GM18505 (cell line): ENCODE data around the gene ZNRF3.

Experiments used
- ATAC-seq: cut with Tn5 transposase; IDR thresholded peaks from one replicate; pipeline ENCODE4 v1.9.1; 2021; ENCODE audit not compliant: unreplicated experiment
- POLR2A ChIP-seq: IDR thresholded peaks from 4 replicates; pipeline ENCODE4 v1.6.1; 2011; ENCODE audit warnings: borderline replicate concordance; ENCODE audit not compliant: insufficient read depth, insufficient read length; ENCODE audit errors: extremely low read depth

ZNRF3 gene

DNA sequence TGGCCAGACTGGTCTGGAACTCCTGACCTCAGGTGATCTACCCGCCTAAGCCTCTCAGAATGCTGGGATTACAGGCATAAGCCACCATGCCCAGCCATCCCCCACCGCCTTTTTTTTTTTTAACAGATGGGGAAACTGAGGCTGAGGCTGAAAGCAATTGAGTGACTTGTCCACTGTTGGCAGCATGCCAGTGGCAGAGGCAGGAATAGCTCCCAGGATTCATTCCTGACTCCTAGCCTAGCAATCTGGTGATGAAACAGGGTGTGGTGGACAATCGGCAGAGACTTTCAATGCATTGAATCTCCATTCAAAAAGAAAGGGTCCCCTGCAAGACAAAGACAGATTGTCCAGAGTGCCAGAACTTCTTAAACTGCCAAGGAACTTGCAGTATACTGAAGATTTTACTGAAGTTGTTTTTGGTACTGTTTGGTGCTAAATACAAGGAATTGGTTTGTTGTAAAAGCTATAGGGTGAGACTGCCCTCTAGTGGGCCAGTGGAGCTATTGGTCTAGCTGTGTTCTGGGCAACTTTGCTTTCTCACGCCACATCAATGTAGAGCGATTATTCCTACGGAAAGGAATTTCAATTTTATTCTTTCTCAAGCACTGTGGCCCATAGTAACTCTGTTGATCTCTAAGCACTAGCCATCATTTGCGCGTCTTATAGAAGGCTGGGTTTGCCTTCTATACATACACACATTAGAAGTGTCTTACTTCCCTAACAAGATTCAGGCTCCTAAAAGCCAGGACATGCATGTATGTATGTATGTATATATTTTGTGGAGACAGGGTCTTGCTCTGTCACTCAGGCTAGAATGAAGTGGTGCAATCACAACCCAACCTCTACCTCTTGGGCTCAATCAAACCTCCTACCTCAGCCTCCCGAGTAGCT, 157.3 kb downstream of the ZNRF3 start:
- ATAC-seq, result no peak
- TF ChIP-seq POLR2A, result no peak

DNA sequence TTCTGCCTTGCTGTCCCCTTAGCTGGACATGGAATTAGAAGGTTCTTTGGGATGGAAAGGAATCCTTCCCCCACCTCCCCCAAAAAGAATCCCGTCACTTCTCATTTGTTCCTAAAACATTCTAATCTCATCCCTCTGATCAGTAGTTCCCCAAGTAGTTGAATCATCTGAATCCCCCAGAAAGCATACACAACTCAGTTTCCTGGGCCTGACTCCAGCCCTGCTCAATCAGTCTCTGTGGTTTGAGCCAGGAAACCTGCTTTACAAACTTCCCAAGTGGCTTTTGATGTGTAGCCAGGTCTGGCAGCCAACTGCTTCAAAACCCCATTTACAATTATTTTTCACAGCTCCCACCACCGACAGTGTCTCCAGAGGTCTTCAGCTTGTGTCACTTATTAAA, 158.0 kb downstream of the ZNRF3 start:
- no peak for ATAC-seq
- no peak for TF ChIP-seq POLR2A

DNA sequence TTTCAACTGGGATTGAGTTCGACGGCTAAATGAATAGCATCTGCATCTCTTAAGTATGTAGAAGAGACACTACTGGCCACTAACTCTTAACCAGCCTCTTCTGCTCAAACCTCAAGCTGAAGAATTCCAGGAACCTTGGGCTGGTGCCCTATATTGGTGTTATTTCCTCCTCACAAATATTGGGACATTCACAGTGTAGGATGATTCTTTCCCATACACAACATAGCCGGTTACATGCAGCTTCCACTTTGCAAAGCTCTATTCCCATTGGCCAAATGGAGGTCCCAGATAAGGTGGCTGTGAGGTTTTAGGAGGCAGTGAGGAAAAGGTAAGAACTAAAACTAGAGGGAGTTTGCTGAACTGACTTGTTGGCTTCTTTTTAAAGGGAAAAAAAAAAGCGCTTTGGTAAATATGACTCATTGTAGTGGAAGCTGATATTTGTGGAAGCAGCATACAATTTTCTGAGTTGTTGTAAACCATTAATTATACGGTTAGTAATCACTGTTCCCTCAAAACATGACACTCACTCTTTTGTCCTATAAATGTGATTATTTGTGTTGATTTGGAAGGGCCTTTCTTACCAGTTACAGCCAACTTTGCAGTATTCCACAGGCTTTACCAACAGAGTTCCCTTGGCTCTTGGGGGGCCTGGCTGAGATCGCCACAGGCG, 160.7 kb downstream of the ZNRF3 start:
- no peak for ATAC-seq
- no peak for TF ChIP-seq POLR2A

DNA sequence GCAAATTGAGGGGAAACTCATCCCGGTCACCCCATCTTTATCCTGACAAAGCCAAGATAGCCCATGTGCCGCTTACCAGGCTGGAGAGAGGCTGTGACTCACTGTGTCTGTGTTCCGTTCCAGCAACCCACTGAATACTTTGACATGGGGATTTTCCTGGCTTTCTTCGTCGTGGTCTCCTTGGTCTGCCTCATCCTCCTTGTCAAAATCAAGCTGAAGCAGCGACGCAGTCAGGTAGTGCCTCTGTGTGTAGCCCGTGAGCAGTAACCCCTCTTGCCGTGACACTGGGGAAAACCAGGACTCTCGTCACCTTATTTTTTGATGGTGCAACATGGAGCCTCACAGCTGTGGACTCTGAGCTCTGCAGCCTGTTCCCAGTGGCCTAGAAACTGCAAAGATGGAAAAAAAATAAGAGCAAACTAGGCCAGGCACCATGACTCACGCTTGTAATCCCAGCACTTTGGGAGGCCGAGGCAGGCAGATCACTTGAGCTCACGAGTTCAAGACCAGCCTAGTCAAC, 161.3 kb downstream of the ZNRF3 start:
- ATAC-seq, result no peak
- TF ChIP-seq POLR2A, result no peak

DNA sequence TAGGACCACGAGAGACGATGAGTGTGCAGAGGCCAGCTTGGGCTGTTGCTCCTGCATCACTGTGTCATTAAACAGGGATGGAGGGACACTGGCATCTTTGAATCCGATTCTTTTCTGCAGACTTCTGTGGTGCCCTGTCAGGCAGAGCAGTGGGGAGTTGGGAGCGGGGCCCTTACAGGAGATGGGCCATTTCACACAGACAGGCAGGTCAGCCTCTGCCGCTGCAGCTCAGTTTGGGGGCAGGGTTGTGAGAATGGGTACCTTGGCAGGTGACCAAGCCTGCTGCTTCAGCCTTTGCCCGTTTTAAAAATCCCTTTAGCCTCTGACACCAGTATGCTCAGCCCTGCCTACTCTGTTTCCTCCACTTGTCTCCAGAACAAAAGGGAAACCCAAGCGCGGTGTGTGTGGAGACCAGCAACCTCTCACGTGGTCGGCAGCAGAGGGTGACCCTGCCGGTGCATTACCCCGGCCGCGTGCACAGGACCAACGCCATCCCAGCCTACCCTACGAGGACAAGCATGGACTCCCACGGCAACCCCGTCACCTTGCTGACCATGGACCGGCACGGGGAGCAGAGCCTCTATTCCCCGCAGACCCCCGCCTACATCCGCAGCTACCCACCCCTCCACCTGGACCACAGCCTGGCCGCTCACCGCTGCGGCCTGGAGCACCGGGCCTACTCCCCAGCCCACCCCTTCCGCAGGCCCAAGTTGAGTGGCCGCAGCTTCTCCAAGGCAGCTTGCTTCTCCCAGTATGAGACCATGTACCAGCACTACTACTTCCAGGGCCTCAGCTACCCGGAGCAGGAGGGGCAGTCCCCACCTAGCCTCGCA, 165.7 kb downstream of the ZNRF3 start:
- TF ChIP-seq POLR2A, result no peak
- ATAC-seq, result no peak

DNA sequence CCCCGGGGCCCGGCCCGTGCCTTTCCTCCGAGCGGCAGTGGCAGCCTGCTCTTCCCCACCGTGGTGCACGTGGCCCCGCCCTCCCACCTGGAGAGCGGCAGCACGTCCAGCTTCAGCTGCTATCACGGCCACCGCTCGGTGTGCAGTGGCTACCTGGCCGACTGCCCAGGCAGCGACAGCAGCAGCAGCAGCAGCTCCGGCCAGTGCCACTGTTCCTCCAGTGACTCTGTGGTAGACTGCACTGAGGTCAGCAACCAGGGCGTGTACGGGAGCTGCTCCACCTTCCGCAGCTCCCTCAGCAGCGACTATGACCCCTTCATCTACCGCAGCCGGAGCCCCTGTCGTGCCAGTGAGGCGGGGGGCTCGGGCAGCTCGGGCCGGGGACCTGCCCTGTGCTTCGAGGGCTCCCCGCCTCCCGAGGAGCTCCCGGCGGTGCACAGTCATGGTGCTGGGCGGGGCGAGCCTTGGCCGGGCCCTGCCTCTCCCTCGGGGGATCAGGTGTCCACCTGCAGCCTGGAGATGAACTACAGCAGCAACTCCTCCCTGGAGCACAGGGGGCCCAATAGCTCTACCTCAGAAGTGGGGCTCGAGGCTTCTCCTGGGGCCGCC, 166.4 kb downstream of the ZNRF3 start:
- no peak for TF ChIP-seq POLR2A
- no peak for ATAC-seq

DNA sequence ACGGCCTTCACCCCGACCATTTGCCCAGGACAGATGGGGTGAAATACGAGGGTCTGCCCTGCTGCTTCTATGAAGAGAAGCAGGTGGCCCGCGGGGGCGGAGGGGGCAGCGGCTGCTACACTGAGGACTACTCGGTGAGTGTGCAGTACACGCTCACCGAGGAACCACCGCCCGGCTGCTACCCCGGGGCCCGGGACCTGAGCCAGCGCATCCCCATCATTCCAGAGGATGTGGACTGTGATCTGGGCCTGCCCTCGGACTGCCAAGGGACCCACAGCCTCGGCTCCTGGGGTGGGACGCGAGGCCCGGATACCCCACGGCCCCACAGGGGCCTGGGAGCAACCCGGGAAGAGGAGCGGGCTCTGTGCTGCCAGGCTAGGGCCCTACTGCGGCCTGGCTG, 167.1 kb downstream of the ZNRF3 start:
- no peak for ATAC-seq
- TF ChIP-seq POLR2A, result no peak

DNA sequence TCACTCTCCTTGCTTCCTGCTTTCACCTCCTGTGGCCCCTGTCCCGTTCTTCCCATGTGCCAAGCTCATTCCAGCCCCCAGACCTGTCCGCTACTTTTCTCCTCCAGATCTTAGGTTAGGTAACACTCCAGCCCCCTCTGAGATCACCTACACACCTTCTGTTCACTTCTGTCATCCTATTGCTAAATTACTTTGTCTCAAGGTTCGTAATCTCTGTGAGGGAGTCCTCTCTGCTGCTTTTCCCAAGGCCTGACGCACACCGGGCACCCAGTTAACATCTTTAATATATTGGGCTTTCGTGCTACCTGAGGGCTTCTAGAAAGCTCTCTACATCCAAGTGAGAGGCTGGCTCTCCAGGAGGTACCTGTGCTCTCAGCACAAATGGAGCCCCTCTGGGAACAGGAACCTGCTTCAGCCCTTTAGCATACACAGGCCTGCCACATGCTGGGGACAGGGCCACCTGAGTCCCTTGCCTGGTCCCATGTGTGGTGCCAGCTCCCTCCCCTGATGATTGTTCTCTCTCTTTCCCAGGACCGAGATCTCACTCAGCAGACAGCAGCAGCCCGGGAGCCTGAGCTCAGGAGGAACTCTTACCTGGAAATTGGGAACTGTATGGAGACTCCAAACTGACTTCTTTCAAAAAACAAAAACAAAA, 169.8 kb downstream of the ZNRF3 start:
- ATAC-seq, result no peak
- no peak for TF ChIP-seq POLR2A

DNA sequence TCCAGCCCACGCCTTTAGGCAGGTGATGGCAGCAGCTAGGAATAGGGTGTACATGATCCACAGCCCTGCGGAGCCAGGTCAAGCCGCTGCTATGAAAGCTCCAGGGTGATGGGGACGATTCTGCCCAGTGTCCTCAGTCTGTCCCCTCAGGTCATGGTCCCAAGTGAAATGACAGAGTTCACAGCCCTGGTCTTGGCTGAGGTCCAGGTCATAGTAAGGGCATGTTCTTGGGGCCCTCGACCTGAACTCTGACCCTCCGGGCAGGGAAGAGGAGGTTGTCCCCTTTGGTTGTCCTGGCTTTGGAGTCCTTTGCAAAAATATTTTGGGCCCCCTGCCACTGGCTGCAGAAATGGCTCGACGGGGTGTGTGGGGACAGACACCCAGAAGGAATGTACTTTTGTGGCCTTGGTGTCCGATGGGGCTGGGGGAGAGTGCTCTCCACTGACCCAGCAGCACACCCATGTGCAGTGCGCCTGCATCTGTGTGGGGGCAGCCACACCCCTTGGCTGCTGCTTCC, 170.9 kb downstream of the ZNRF3 start:
- ATAC-seq, result no peak
- TF ChIP-seq POLR2A, result no peak

DNA sequence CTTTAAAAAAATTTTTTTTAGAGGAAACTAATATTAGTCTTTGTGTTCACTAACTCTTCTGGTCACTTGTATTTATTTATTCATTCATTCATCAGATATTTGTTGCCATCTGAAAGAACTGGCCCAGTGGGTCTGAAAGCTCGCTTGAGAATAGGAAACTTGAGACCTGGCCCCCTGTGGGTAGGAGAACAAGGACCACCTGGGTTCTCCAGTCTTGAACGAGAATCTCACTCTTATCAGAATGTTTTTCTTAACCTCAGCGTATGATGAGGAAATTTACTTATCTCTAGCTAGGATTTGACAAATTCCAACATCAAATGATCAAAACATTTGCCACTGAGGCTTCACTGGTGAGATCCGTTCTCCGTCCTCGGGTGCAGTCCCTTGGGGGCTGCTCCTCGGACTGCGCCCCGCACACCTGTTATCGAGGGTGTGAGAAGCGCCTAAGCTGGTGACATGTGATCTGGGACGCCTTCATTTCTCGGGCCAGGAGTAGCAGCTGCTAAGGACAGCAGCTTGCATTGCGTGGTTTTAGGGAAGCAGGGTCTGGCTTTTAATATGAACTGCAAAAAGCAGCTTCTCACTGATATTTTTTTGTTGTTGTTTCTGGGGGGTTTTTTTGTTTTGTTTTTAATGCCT, 171.9 kb downstream of the ZNRF3 start:
- TF ChIP-seq POLR2A, result no peak
- ATAC-seq, result no peak

DNA sequence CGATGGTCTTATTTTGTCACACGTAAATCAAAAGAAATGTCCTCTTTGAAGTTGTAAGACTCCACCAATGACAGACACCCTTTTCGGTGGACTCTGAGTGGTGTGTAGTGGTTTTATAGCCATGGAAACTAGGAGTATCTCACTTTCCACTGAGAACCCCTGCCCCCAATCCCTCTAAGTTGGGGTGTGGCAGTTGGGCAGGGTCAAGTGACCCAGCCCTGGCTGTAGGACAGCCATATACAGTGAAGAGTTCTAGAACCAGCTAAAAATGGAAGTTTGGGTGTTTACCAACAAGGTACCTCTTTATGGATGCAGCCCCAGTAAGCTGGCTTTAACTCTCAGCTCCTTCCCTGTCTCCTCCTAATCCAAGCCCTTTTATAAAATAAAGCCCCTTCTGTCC, 173.1 kb downstream of the ZNRF3 start:
- no peak for TF ChIP-seq POLR2A
- ATAC-seq, result no peak
